ENCODE data around the gene TARM1.
"Not testable (repeated sequence)": the region's sequence is repeated elsewhere in the genome, so short reads cannot be mapped to it uniquely, and the experiment has no call there.

TARM1 gene

DNA sequence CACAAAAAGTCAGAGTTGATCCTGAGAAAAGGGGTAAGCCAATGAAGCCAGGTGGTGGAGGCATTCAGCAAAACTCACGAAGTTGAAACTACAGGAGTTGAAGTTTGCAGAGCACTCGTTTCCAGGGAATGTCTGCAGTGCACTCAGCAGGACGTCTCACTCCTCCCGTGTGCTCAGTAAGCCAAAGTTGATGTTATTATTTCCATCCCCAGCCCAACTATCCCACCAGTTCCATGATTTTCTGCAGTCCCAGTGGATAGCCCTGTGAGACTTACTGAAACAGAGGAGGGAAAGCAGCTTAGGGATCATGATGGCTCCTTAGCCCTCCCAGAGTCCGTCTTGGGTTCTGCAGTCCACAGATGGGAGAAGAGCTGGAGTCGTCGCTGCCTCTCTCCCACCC lies at the start of gene TARM1:
Gene TARM1 (minus strand): TSS at position 334 of the 400 bp plus-strand sequence. CDS start 25 bp downstream, at position 309.
- DNase-seq = no peak

DNA sequence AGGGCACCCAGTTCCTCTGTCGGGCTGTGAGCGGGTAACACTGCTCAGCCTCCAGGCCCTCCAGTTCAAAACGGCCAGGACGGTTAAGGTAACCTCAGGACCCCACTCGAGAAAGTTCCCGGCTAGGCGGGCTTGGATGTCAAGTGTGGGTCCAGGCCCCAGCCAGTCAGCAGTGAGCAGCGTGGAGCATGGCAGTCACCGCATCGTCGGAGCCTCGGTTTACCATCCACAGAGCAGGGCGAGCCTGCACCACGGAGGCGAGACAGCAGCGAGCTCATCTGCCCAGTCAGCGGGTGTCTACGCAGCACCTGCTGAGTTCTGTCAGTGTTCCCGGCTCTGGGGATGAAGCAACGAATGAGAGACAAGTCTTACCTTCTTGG lies 48.4 kb upstream of the TARM1 start:
- no peak for DNase-seq

DNA sequence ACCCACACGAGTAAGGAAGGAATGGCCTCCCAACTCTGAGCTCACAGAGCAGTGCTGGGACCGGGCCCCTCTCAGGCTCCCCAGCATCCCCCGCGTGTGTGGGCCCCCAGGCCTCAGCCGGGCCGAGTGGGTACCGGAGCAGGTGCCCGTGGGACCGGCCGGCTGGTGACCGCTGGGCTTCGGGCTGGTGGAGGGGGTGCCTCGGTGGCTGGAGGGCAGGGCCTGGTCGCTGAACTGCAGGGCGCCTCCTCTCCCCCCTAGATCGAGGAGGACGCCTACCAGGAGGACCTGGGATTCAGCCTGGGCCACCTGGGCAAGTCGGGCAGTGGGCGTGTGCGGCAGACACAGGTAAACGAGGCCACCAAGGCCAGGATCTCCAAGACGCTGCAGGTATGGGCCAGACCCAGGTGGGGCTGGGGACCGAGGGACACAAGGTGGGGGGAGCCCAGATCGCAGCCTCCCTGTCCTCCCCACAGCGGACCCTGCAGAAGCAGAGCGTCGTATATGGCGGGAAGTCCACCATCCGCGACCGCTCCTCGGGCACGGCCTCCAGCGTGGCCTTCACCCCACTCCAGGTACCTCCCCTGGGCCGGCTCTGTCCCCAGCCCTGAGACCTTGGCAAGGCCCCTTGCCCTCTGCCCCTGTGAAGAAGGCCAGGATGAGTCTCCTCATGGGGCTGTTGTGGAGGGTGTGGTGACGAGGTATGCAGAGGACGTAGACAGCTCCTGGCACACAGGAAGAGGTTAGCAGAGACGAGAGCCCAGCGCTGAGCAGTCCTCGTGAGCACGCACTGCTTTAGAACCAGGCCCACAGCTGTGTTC lies 47.8 kb upstream of the TARM1 start:
- DNase-seq = no peak

DNA sequence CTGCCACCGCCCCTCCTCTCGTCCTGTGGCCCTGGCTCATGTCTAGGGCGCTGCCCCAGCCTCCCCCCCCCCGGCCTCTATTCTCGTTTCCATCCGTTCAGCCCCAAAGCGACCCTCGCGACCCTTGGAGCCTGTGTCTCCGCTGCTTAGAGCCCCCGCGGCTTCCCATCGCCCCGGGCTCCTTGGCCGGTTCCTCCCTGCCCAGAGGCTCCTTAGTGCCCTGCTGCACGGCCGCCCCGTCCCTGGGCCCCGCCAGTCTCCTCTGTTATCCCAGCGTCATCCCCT lies 47.2 kb upstream of the TARM1 start:
- no peak for DNase-seq

DNA sequence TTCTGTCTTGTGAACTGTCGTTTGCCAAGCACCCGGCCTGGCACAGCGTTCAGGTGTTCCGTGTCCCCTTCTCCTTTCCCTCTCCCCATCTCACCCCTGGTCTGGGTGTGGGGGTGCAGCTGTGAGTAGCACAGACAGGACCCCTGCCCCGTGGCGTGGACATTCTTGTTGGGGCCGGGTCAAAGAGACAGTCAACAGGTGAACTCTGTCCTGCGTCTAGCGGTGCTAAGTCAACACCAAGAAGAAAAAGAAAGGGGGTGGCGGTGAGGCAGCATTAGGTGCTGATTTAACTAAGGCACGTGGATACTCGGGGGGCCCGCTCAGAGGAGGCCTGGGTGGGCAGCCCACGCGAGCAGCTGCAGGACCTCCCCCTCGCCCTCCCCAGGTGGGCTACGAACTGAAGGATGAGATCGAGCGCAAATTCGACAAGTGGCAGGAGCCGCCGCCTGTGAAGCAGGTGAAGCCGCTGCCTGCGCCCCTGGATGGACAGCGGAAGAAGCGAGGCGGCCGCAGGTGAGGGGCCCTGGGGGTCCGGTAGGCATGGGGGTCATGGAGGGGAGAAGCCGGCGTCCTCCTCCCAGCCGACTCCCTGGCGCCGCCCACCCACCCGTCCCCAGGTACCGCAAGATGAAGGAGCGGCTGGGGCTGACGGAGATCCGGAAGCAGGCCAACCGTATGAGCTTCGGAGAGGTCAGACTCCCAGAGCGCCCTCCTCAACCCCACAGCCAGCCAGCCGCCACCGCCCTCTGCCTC lies 46.7 kb upstream of the TARM1 start:
- DNase-seq = no peak

DNA sequence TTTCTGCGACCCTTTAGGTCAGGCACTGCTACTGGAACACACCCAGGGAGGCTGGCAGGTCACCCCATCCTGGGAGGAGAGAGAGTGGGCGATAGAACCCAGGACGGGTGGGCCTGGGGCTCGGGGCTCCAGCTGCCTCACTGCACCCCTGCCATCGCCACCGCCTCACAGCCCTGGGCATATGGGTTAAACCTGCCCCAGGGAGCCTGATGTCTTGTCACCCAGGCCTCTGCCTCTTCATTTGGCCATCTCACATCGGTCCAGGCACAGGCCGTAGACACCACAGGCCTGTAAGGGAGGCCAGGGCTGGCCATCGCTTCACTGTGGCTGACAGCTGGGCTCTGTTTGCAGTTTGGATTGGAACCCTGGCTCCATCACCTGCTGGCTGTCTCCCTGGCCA lies 44.5 kb upstream of the TARM1 start:
- DNase-seq = no peak

DNA sequence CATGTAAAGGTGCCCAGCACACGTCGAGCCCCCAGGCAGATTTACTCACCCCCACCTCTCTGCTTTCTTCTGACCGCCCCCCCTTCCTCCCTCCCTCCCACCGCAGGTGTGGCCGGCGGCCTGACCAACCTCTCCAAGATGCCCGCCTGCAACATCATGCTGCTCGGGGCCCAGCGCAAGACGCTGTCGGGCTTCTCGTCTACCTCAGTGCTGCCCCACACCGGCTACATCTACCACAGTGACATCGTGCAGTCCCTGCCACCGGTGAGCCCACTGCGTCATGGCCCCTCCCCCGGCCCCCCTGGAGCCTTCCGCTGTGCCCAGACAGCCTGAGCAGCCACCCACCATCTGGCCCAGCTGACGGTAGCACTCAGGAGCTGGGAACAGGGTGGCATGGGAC lies 43.2 kb upstream of the TARM1 start:
- no peak for DNase-seq

DNA sequence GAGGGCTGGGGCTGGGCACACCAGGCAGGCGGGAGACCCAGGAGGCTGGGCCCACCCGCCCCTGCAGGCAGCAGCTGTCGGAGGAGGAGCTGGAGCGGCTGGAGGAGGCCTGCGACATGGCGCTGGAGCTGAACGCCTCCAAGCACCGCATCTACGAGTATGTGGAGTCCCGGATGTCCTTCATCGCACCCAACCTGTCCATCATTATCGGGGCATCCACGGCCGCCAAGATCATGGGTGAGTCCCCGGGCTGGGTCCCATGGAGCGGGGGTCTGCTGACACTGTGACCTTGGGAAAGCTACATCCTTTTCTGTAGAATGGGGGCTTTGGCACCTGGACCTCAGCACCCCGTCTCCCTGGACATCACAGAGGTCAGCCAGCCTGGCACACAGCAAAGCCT lies 42.5 kb upstream of the TARM1 start:
- no peak for DNase-seq

DNA sequence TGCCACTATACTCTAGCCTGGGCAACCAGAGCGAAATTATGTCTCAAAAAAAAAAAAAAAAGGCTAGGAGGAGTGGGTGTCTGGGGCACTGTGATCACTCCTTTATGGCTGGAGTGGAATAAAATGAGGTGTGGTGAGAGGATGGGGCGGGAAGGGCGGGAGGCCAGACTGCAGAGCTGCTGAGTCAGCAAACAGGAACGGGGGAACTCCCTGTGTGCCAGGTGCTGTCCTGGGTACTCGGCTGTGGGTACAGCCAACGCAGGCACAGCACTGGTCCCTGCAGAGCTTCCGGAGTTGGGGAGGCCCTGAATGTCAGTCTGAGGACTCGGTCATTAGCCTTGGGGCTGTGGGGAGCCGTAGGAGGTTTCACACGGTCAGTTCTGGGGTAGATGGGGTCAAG lies 40.1 kb upstream of the TARM1 start:
- no peak for DNase-seq

DNA sequence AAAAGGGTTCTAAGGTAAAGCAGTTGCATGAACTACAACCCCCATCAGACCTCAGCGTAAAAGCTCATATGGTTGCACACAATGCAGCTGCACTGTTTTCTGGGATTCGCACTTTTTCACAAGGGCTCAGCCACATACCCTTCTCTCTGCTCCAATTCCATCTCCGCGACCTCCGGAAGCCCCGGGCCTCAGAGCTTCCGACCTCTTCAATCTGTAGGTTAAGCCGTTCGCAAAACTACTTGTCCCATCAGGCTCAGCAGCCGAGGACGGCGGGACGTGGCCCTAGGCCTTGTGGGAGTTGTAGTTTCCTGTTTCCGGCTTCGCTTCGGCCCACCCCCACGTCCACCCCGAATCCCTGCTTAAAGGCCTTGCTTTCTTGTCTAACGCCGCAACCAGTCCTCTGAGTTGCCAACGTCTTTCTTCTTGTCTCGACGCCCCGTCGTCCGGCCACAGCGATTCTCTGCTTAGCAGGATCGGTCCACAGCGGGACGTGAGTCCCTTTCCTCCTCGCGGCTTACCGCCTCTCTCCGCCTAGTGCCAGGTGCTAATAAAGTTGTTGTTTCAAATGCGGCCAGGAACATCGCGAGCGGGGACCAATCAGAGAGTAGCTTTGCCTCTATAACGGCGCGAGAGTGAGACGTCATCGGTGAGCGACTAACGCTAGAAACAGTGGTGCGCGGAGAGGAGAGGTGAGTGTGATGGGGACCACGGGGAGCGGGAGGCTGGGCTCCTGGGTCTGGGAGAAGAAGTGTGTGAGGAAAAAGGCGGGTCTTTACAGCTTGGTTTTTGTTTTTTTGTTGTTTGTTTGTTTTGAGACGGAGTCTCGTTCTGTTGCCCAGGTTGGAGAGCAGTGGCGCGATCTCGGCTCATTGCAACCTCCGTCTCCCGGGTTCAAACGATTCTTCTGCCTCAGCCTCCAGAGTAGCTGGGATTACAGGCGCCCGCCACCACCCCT lies 34.2 kb upstream of the TARM1 start, which contains the start of the genes PRPF31 and TFPT:
Gene PRPF31 (plus strand): TSS at position 646 of the 955 bp plus-strand sequence. CDS start 2,525 bp downstream, outside the sequence.
Gene TFPT (minus strand): TSS at position 549 of the 955 bp plus-strand sequence. CDS start 388 bp downstream, at position 161.
- DNase-seq = peak; percentile 93

DNA sequence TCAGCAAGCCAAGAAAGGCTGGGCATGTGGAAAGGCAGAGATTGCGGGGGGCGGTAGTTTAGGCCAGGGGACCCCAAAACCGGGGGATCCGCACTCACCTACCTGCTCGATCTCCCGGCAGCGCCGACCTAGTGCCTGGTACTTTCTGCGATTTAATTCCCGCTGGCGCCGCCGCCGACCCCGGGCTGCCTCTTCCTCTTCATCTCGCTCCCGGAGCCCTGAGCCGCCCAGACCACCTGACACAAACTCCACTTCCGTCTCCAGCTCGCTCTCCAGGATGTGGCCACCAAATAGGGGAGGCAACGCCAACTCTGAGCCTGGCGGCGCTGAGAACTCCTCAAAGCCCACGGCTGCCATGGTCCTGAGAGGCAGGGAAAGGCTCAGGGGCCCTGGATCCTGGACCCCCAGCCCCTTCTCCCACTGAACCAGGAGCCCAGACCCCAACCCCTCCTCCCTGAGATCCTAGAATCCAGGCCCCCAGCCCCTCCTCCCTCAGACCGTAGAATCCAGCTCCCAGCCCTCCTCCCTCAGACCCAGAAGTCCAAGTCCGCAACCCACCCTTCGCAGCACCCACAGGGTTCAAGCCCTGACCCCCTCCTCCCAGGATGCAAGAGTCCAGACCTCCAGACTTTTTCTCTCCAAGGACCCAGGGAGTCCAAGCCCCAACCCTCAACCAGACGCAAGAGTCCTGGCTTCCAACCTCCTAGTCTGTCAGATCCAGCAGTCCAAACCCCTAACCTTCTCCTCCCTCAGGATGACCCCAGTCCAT lies 33.4 kb upstream of the TARM1 start:
- no peak for DNase-seq

DNA sequence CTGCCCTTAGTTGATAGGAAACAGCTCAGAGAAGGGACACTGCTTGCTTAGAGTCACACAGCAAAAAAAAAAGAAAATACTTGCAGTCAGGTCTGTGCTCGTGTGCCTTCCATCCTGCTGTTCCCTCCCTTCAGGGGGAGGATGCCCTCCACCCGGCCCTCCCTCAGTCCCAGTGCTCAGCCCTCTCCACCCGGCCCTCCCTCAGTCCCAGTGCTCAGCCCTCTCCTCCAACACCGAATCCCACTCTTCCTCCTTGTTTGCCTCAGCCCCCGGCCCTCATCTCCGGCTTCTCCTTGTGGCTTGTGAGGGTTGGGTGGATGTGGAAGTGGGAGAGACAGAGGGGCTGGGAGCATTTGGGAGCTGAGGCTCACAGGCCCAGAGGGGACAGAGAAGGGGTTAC lies 28.5 kb upstream of the TARM1 start:
- DNase-seq = no peak

DNA sequence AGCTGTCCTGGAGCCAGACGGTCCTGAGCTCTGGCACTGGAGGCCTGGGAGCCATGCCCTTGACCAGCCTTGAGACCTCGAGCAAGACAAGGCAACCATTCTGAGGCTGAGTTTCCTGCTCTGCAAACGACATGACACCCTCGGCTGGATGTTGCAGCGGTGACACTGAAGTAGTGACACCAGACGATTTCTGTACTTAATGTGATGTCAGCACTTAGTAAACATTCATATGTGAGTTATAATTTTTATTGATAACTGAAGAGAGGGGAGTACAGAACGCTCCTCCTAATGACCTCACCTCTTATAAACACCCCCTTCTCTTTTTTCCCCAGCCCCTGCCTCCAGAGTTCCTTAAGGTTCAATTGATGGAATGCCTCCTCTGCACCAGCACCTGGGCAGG lies 27.3 kb upstream of the TARM1 start:
- DNase-seq = no peak

DNA sequence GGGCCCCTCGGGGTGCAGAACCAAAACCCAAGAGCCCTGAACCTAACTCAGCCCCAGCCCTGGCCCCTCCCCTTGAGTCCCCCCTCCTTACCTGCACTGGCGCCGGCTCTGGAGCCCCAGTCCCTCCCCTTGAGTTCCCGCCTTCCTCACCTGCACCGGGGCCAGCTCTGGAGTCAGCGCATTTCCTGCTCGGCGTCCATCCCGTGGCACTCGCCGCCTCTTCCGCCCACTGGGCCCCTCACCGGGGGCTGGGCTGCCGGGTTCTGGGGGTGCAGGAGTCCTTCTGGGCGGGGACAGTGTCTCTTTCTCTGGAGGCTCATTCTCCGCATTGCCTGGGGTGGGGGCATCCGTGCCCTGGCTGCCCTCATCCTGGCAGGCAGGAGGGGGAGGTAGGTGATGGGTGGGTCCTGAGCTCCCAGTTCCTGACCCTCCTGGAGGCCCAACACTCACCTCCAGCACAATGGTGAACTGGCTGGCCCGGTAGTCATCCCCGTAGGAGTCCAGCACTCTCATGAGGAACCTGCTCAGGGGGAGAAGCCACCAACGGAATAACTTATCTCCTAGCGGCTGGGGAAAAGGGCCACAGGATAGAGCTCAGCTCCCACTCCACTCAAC lies 26.8 kb upstream of the TARM1 start:
- DNase-seq = no peak

DNA sequence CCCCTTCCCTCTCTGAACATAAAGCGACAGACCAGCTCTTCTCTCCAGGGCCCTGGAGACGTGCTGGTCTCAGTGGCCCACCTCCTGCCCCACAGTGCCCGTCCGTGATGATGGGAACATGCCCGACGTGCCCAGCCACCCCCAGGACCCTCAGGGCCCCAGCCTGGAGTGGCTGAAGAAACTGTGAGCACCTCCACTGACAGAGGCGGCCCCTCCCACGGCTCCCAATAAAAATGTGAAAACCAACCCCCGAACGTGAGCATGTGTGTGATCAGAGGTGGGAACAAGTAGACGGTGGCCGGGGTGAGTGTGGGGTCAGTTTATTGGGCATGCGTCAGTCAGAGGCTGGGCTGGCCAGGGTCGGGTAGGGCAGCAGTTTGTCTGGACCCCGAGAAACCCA lies 25.6 kb upstream of the TARM1 start:
- DNase-seq = no peak

DNA sequence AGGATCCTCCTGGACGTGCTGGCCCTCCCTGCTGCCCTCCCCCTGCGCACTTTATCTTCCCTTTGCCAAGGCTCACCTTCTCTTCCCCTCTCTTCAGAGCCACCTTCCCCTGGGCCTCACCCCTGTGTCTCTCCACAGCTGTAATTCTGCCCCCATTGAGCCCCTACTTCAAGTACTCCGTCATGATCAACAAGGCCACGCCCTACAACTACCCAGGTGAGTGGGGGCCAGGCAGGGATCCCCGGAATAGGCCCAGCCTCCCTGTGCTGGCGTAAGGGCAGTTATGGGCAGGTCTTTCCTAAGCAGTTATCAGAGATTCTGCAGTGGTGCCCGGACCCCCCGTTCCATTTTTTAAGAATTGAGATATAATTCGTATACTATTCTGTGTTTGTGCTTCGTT lies 24.6 kb upstream of the TARM1 start:
- DNase-seq = no peak

DNA sequence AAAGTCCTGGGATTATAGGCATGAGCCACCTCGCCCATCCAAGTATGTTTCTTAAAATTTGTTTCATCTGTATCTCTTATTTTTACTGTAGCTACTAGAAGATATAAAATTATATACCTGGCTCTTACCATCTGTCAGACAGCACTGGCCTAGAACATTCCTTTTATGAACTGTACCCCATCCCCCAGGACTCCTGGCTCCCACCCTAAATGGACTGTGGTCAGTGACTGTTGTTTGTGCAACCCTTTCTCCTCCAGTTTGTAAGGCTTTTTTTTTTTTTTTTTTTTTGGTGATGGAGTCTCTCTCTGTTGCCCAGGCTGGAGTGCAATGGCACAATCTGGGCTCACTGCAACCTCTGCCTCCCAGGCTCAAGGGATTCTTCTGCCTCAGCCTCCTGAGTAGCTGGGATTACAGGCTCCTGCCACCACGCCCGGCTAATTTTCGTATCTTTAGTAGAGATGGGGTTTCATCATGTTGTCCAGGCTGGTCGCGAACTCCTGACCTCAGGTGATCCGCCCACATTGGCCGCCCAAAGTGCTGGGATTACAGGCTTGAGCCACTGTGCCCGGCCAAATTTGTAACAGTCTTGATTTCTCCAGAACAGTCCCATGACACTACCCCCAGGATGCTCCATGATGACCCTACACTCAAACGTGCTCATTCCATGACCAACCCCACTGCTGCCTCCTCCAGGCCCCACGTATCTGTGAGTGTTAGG lies 24.0 kb upstream of the TARM1 start:
- DNase-seq = no peak

DNA sequence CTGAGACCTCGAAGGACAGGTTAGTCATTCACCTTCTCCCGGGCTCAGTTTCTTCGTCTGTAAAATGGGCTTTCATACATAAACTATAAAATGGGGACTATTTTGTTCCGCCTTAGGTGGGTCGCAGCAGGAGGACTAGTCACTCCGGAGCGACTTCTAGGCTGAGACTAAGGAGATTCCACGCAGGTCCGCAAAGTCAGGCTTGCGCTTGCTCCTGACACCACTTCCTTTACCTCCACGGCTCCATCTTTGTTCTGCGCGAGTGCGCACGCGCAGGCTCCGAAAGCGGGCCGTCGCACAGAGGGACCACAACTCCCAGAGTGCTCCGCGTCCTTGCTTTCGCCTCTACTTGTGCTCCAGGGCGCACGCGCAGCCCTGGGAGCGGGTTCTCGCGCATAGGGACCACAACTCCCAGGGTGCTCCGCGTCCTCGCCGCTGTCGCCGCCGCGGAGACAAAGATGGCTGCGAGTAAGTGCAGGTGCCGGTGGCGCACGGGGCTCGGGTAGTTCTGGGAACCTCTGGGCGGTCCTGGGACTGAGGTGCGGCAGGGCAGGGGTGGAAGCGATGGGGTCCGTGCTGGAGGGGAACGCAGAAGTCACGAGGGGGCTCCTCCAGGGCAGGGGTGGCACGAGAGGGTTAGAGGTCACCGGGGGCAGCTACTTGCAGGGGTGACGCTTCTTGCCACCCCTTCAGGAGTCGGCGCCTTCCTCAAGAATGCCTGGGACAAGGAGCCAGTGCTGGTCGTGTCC lies 21.4 kb upstream of the TARM1 start, which contains the start of gene NDUFA3:
Gene NDUFA3 (plus strand): TSS at position 435 of the 749 bp plus-strand sequence. CDS start 24 bp downstream, at position 459.
- DNase-seq = peak; percentile 95

DNA sequence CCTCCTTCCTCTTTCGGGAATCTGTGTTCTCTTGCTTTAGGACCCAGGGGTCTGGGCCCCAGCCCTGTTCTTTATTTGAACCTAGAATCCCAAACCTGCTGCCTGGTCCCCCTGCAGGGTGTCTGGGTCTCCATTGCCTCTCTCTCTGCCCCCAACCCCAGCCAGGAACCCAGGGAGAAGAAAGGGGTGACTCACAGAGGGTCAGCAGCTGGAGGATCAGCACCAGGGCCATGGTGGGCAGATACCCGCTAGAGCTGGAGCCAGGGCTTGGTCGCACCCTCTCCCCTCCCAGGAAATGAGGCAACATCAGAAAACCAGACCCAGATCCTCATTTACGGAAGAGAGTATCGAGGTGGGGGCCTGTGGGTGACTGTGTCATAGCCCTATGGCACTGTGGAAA lies 19.4 kb upstream of the TARM1 start, which contains the start of gene OSCAR:
Gene OSCAR (minus strand): TSS at position 243 of the 400 bp plus-strand sequence. CDS start 11 bp downstream, at position 232.
- DNase-seq = no peak

DNA sequence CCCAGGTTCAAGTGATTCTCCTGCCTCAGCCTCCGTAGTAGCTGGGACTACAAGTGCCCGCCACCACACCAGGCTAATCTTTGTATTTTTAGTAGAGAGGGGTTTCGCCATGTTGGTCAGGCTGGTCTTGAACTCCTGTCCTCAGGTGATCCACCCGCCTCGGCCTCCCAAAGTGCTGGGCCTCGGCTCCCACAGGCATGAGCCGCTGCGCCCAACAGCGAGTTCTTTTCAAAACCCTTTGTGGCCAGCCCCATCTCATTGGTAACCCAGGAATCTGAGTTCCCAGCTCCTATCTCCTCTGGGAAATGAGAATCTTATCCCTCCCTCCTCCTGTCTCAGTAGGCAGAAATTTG lies 18.7 kb upstream of the TARM1 start:
- DNase-seq = not testable (repeated sequence)

Measured in NCI-H1436 treated with DMSO at 0.1 percent for 48 hours (cell line).